ENCODE results near the gene PTOV1.

- TF ChIP-seq CTCF (IDR thresholded peaks at IDR 0.05): no peak
- no peak for TF ChIP-seq EP300 (IDR thresholded peaks at IDR 0.05)
- TF ChIP-seq POLR2A (IDR thresholded peaks at IDR 0.05): no peak
Observed at GRCh38 chr19:49874503-49875157, 23.7 kb downstream of the PTOV1 start.

Measured in gastroesophageal sphincter (tissue), 3 donors.